Fibroblast of pulmonary artery (primary cell): ENCODE results near the gene GABBR1.

Experiments
- DNase-seq: peaks from one replicate; pipeline ENCODE4 v3.0.0-alpha.2; 2010; ENCODE audit warnings: low read depth
- H3K4me3 ChIP-seq: replicated peaks from 2 replicates; pipeline ENCODE4 v1.5.1; 2011; ENCODE audit warnings: low read depth, mild to moderate bottlenecking, control low read depth, low read length, moderate library complexity
- TF ChIP-seq, protein P1 (sequence below): IDR thresholded peaks from 2 replicates; pipeline ENCODE4 v1.5.1; 2011; ENCODE audit warnings: mild to moderate bottlenecking, control low read depth, low read length, inconsistent platforms; ENCODE audit errors: missing control alignments

GABBR1 gene

DNA sequence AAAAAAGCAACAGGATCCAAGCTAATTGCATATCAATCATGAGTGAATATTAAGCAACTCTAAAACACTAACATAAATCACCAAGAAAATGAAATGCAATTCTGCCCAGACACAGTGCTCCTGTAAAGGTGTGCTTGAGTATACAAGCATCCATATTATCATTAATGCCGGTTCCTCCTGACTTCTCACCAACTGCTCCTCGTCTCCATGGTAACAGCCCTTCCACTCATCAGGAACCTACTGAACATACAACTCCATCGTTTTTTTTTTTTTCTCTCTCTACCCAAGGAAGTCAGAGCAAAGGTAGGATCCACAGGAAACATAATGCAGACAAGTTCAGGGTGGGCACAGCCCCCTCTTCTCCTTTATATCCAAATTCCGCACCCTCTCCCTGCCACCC is 12.4 kb downstream of the GABBR1 start:
- TF ChIP-seq, protein P1, sequence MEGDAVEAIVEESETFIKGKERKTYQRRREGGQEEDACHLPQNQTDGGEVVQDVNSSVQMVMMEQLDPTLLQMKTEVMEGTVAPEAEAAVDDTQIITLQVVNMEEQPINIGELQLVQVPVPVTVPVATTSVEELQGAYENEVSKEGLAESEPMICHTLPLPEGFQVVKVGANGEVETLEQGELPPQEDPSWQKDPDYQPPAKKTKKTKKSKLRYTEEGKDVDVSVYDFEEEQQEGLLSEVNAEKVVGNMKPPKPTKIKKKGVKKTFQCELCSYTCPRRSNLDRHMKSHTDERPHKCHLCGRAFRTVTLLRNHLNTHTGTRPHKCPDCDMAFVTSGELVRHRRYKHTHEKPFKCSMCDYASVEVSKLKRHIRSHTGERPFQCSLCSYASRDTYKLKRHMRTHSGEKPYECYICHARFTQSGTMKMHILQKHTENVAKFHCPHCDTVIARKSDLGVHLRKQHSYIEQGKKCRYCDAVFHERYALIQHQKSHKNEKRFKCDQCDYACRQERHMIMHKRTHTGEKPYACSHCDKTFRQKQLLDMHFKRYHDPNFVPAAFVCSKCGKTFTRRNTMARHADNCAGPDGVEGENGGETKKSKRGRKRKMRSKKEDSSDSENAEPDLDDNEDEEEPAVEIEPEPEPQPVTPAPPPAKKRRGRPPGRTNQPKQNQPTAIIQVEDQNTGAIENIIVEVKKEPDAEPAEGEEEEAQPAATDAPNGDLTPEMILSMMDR, result no peak
- no peak overlapping the region for H3K4me3 ChIP-seq
- no peak for DNase-seq

DNA sequence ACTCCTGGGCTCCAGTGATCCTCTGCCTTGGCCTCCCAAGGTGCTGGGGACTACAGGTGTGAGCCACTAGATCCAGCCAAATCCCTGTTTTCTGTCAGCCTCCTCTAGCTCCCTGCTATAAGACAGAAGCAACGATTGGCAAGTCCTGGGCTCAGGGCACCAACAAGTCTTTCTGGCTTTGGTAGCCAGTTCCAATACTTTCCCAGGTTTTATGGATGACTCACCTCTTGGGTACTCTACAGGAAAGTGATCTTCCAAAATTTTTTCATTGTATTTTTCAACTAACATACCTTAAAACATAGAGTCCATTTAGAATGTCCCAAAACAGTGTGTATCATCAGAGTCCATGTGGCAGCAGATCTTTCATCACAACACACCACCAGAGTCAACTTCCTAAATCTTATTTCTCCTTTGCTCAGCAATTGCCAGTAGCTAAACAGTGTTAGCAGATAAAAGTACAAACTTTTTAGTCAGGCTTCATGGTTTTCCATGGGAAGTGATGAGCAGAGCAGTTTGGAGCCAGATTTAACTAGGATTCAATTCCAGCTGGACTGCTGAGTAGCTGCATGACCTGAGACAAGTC is 13.3 kb downstream of the GABBR1 start:
- TF ChIP-seq, protein P1, result no peak
- H3K4me3 ChIP-seq, result no peak overlapping the region
- no peak for DNase-seq

GRCh38 chr6:29617782-29618554 is 15.0 kb downstream of the GABBR1 start:
- no peak for DNase-seq
- H3K4me3 ChIP-seq, result no peak overlapping the region
- TF ChIP-seq, protein P1, result peak; percentile 26

DNA sequence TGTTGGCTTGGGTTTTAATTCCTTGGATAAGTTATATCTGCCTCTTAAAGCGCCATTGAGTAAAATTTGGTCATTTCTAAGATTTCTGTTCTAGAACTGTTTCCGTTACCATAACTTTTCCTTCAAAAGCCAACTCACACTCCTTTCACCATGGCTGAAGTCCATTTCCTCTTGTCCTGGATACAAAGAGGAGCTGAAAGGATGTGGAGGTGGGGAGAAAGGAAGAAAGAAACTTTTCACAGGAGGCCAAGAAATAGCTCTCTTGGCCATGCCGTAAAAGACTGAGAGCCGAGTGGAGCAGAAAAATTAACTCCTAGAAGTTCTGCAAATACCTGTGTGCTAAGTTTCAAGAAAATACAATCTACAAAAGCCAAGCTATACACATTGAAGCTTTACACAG is 21.6 kb downstream of the GABBR1 start:
- H3K4me3 ChIP-seq, result no peak overlapping the region
- DNase-seq, result no peak
- TF ChIP-seq, protein P1, result no peak

- TF ChIP-seq, protein P1, result no peak
- no peak overlapping the region for H3K4me3 ChIP-seq
- no peak for DNase-seq
Observed at GRCh38 chr6:29610540-29610939, 22.4 kb downstream of the GABBR1 start.

DNA sequence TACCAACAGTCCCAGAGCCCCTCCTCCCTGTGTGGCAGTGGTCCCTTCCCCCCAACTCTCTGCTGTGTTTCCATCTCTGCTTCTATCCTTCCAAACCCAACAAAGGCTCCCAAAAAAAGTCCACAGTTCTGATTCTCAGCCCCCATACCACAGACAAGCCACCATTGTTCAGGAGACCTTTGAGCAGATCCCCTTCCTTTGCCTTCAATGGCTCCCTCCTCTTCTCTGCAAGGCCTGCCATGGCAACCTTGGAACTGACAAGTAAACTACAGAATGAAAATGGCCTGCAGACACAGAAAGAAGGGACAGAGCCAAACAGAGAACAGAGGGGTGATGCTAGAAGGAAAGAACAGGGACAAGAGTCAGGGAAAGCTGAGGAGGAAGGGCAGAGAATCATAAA is 24.9 kb downstream of the GABBR1 start:
- no peak overlapping the region for H3K4me3 ChIP-seq
- TF ChIP-seq, protein P1, result no peak
- no peak for DNase-seq
